ENCODE measurements around the gene GATA1. TPM values are rescaled to one million over a fixed set of nuclear protein-coding genes. Genes with fewer than 3 reads are reported as not detected.

The GATA1 gene
- total RNA-seq, 1 experiment from 2014 or later: 0.34 TPM

DNA sequence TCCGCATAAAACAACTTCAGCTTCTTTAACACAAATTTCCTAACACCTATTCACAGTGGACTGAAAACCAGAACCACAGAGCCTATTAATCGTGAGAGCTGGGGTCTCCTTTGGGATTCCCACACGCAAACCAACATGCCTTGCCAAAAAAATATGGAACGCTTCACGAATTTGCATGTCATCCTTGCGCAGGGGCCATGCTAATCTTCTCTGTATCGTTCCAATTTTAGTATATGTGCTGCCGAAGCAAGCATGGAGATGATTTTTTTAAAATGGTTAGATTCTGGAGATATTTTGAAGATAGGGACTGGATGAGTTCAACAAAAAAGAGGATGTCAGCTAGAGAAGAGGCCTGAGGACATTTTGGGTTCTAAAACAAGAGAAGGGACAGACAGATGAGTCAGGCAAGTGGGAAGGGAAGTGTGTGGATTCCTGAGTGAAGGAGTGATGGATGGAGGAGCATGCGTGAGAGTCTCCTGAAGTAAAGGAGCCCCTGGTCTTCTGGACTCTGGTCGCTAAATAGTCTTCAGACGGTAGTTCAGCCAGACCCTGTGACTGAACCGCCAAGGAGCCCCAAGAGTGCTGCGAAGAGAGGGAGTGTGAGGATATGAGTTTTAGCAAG lies 9.5 kb upstream of the GATA1 start:
- TF ChIP-seq POLR2AphosphoS5 (IDR thresholded peaks at IDR 0.05; ENCODE audit: low read depth, low read length): no peak
- TF ChIP-seq, protein P1, sequence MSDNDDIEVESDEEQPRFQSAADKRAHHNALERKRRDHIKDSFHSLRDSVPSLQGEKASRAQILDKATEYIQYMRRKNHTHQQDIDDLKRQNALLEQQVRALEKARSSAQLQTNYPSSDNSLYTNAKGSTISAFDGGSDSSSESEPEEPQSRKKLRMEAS (IDR thresholded peaks at IDR 0.05): no peak
- no peak for TF ChIP-seq CEBPB (IDR thresholded peaks at IDR 0.05; ENCODE audit: low read depth)
- no peak for TF ChIP-seq RAD21 (IDR thresholded peaks at IDR 0.05; ENCODE audit: low read depth)
- no peak for TF ChIP-seq FOSL1 (IDR thresholded peaks at IDR 0.05; ENCODE audit: low read depth)
- TF ChIP-seq ZFX (IDR thresholded peaks at IDR 0.05): no peak
- RAD21 ChIA-PET (ENCODE audit: low non-redundant PET in 1 of 2, low total read pairs in 2 of 2, uncharacterized antibody in 2 of 2, unreplicated experiment in 2 of 2): no interaction called here
- ATAC-seq: no peak
- POLR2A ChIA-PET: no interaction called here
- no TSS peak for BruUV-seq (replicated peaks)
- H3K79me2 ChIP-seq (ENCODE audit: insufficient read depth, low read length): no peaks in the 10 kb centered on the region
- no peak overlapping the region for H2AFZ ChIP-seq (ENCODE audit: low read depth, low read length, poor library complexity, severe bottlenecking)
- H3K4me3 ChIP-seq (replicated peaks in 1 of 2; ENCODE audit: low read depth in 1 of 2, low read length in 2 of 2): no peak overlapping the region
- no peaks in the 10 kb centered on the region for H4K20me1 ChIP-seq (ENCODE audit: insufficient read depth)
- H3K9me3 ChIP-seq (ENCODE audit: control insufficient read depth in 1 of 2, insufficient read depth in 1 of 2, low read depth in 1 of 2, low read length in 2 of 2): no peaks in the 10 kb centered on the region
- H3K4me2 ChIP-seq (ENCODE audit: low read length): no peak overlapping the region
- CTCF ChIA-PET: no interaction called here
- H3K27me3 ChIP-seq (ENCODE audit: insufficient read depth, low read length): no peaks in the 10 kb centered on the region
- no peak overlapping the region for H3K27ac ChIP-seq (ENCODE audit: low read depth, low read length)
- H3K36me3 ChIP-seq (ENCODE audit: control insufficient read depth in 1 of 2, insufficient read depth in 2 of 2, low read length in 2 of 2): no peaks in the 10 kb centered on the region
- H3K9ac ChIP-seq (ENCODE audit: low read length): no peak overlapping the region
- no peaks in the 10 kb centered on the region for H3K4me1 ChIP-seq (ENCODE audit: control insufficient read depth in 1 of 2, insufficient read depth in 2 of 2, low read length in 2 of 2)
- DNase-seq (ENCODE audit: low read depth, low spot score): no peak
- intact Hi-C loops (cut with micrococcal nuclease): no loop called here
- H3K9me2 ChIP-seq (ENCODE audit: insufficient read depth): no peaks in the 10 kb centered on the region

DNA sequence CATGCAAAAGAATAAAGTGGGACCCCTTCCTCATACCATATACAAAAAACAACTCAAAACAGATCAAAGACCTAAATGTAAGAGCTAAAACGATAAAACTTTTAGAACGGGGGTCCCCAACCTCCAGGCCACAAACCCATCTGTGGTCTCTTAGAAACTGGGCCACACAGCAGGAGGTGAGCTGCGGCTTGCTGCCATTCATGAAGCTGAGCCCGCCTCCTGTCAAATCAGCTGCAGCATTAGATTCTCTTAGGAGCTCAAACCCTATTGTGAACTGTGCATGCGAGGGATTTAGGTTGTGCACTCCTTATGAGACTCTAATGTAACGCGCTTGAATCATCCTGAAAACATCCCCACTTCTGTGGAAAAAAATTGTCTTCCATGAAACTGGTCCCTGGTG lies 7.0 kb upstream of the GATA1 start:
- intact Hi-C loops (cut with micrococcal nuclease): no loop called here
- Histone ChIP-seq H3K36me3 (ENCODE audit: control insufficient read depth in 1 of 2, insufficient read depth in 2 of 2, low read length in 2 of 2) (no peaks in the 10 kb centered on the region), H3K9ac (ENCODE audit: low read length) (no peak overlapping the region), H3K27me3 (ENCODE audit: insufficient read depth, low read length) (no peaks in the 10 kb centered on the region), H2AFZ (ENCODE audit: low read depth, low read length, poor library complexity, severe bottlenecking) (no peak overlapping the region), H3K4me2 (ENCODE audit: low read length) (no peak overlapping the region), H3K4me3 (replicated peaks in 1 of 2; ENCODE audit: low read depth in 1 of 2, low read length in 2 of 2) (no peak overlapping the region), H3K9me2 (ENCODE audit: insufficient read depth) (no peaks in the 10 kb centered on the region), H3K4me1 (ENCODE audit: control insufficient read depth in 1 of 2, insufficient read depth in 2 of 2, low read length in 2 of 2) (no peaks in the 10 kb centered on the region), H3K27ac (ENCODE audit: low read depth, low read length) (no peak overlapping the region), H3K9me3 (ENCODE audit: control insufficient read depth in 1 of 2, insufficient read depth in 1 of 2, low read depth in 1 of 2, low read length in 2 of 2) (no peaks in the 10 kb centered on the region), H4K20me1 (ENCODE audit: insufficient read depth) (no peaks in the 10 kb centered on the region), H3K79me2 (ENCODE audit: insufficient read depth, low read length) (no peaks in the 10 kb centered on the region)
- no peak for ATAC-seq
- CTCF ChIA-PET: no interaction called here
- no TSS peak for BruUV-seq (replicated peaks)
- DNase-seq (ENCODE audit: low read depth, low spot score): no peak
- POLR2A ChIA-PET: no interaction called here
- RAD21 ChIA-PET (ENCODE audit: low non-redundant PET in 1 of 2, low total read pairs in 2 of 2, uncharacterized antibody in 2 of 2, unreplicated experiment in 2 of 2): no interaction called here
- TF ChIP-seq, protein P2, sequence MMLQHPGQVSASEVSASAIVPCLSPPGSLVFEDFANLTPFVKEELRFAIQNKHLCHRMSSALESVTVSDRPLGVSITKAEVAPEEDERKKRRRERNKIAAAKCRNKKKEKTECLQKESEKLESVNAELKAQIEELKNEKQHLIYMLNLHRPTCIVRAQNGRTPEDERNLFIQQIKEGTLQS (IDR thresholded peaks at IDR 0.05): no peak
- TF ChIP-seq, protein P3, sequence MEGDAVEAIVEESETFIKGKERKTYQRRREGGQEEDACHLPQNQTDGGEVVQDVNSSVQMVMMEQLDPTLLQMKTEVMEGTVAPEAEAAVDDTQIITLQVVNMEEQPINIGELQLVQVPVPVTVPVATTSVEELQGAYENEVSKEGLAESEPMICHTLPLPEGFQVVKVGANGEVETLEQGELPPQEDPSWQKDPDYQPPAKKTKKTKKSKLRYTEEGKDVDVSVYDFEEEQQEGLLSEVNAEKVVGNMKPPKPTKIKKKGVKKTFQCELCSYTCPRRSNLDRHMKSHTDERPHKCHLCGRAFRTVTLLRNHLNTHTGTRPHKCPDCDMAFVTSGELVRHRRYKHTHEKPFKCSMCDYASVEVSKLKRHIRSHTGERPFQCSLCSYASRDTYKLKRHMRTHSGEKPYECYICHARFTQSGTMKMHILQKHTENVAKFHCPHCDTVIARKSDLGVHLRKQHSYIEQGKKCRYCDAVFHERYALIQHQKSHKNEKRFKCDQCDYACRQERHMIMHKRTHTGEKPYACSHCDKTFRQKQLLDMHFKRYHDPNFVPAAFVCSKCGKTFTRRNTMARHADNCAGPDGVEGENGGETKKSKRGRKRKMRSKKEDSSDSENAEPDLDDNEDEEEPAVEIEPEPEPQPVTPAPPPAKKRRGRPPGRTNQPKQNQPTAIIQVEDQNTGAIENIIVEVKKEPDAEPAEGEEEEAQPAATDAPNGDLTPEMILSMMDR (IDR thresholded peaks at IDR 0.05 in 2 of 3, conservative IDR thresholded peaks at IDR 0.05 in 1 of 3; ENCODE audit: borderline replicate concordance in 1 of 3, insufficient read depth in 1 of 3, low read depth in 2 of 3, low read length in 2 of 3): no peak
- no peak for TF ChIP-seq SIN3A (IDR thresholded peaks at IDR 0.05; ENCODE audit: low read depth)
- TF ChIP-seq ZNF274 (IDR thresholded peaks at IDR 0.05; ENCODE audit: low read depth, low read length): no peak
- TF ChIP-seq RAD21 (IDR thresholded peaks at IDR 0.05; ENCODE audit: low read depth): no peak
- TF ChIP-seq CEBPB (IDR thresholded peaks at IDR 0.05; ENCODE audit: low read depth): no peak
- TF ChIP-seq YY1 (IDR thresholded peaks at IDR 0.05; ENCODE audit: extremely low read depth, insufficient replicate concordance, low read depth, low read length): no peak
- no peak for TF ChIP-seq SP1 (IDR thresholded peaks at IDR 0.05; ENCODE audit: low read depth)
- TF ChIP-seq, protein P4, sequence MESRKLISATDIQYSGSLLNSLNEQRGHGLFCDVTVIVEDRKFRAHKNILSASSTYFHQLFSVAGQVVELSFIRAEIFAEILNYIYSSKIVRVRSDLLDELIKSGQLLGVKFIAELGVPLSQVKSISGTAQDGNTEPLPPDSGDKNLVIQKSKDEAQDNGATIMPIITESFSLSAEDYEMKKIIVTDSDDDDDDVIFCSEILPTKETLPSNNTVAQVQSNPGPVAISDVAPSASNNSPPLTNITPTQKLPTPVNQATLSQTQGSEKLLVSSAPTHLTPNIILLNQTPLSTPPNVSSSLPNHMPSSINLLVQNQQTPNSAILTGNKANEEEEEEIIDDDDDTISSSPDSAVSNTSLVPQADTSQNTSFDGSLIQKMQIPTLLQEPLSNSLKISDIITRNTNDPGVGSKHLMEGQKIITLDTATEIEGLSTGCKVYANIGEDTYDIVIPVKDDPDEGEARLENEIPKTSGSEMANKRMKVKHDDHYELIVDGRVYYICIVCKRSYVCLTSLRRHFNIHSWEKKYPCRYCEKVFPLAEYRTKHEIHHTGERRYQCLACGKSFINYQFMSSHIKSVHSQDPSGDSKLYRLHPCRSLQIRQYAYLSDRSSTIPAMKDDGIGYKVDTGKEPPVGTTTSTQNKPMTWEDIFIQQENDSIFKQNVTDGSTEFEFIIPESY (IDR thresholded peaks at IDR 0.05; ENCODE audit: extremely low read depth, insufficient replicate concordance, low read length): no peak
